PC-9 (cell line): ENCODE data around the gene CSTF1. TPM values are rescaled to one million over a fixed set of nuclear protein-coding genes. Genes with fewer than 3 reads are reported as not detected.

Experiments used
- BruUV-seq: library from RNA; stranded (reverse); fragments of 400-500 nt; replicated peaks from 2 replicates; lab custom pipeline; 2021; lab: Mats Ljungman, UMichigan
- CTCF ChIA-PET: fragments of 300-600 bp; sonication (Branson Sonifier 250); formaldehyde crosslinking; loops from one replicate; lab custom pipeline; 2022; ENCODE audit warnings: antibody characterized with exemption; lab: Charles Lee
- POLR2A ChIA-PET: fragments of 300-600 bp; sonication (Branson Sonifier 250); formaldehyde crosslinking; loops from one replicate; lab custom pipeline; 2022; ENCODE audit warnings: antibody characterized with exemption; ENCODE audit not compliant: unreplicated experiment; lab: Charles Lee
- DNase-seq, 2 experiments: peaks; one replicate each; pipeline versions ENCODE4 v3.0.0 to v3.0.0-alpha.2; 2015 to 2022; ENCODE audit warnings: mixed read lengths in 1 of 2
- H2AFZ ChIP-seq: fragments of 200-600 bp; sonication (generic); 2 replicates; pipeline ENCODE4 v1.8.1; 2017; ENCODE audit warnings: antibody characterized with exemption
- H3F3A ChIP-seq: fragments of 200-600 bp; sonication (generic); 2 replicates; pipeline ENCODE4 v1.8.1; 2017; ENCODE audit warnings: antibody characterized with exemption, mild to moderate bottlenecking, low read depth; ENCODE audit not compliant: insufficient read depth
- H3K27ac ChIP-seq: fragments of 200-600 bp; sonication (generic); 2 replicates; pipeline ENCODE4 v1.6.1; 2016; ENCODE audit warnings: mixed run types
- H3K27me3 ChIP-seq: fragments of 200-600 bp; sonication (generic); 2 replicates; pipeline ENCODE4 v1.6.1; 2016; ENCODE audit warnings: low read depth, mixed run types; ENCODE audit not compliant: insufficient read depth
- H3K36me3 ChIP-seq: fragments of 200-600 bp; sonication (generic); 2 replicates; pipeline ENCODE4 v1.6.1; 2016; ENCODE audit warnings: low read depth, mixed run types
- H3K4me1 ChIP-seq: fragments of 200-600 bp; sonication (generic); replicated peaks from 2 replicates; pipeline ENCODE4 v1.6.1; 2016; ENCODE audit warnings: mixed run types; ENCODE audit not compliant: insufficient read depth
- H3K4me2 ChIP-seq: fragments of 200-600 bp; sonication (generic); 2 replicates; pipeline ENCODE4 v1.6.1; 2017; ENCODE audit warnings: mixed run types
- H3K4me3 ChIP-seq: fragments of 200-600 bp; sonication (generic); 2 replicates; pipeline ENCODE4 v1.6.1; 2016; ENCODE audit warnings: mixed run types
- H3K79me2 ChIP-seq: fragments of 200-600 bp; sonication (generic); 2 replicates; pipeline ENCODE4 v1.6.1; 2017; ENCODE audit warnings: low read depth, mixed run types
- H3K9me2 ChIP-seq: fragments of 200-600 bp; sonication (generic); 2 replicates; pipeline ENCODE4 v1.8.1; 2017; ENCODE audit warnings: mild to moderate bottlenecking; ENCODE audit not compliant: insufficient read depth
- H3K9me3 ChIP-seq: fragments of 200-600 bp; sonication (generic); 2 replicates; pipeline ENCODE4 v1.8.1; 2016; ENCODE audit warnings: low read depth; ENCODE audit not compliant: insufficient read depth
- H4K20me1 ChIP-seq: fragments of 200-600 bp; sonication (generic); 2 replicates; pipeline ENCODE4 v1.8.1; 2017; ENCODE audit not compliant: insufficient read depth
- EZH2 ChIP-seq: fragments of 200-600 bp; sonication (generic); IDR thresholded peaks from 2 replicates; pipeline ENCODE4 v1.8.0; 2017; ENCODE audit warnings: antibody characterized with exemption, low read depth
- intact Hi-C: fragments of 100-400 bp; cut with micrococcal nuclease; formaldehyde crosslinking; loops from one replicate; pipeline ENCODE4 v1.10.0; 2022; ENCODE audit not compliant: unreplicated experiment
- total RNA-seq: library from RNA; stranded (reverse); gene quantifications from 2 replicates; pipeline ENCODE4 v1.2.3, GENCODE V29; 2021
- TF ChIP-seq, protein P1 (sequence below): fragments of 200-600 bp; sonication (generic); conservative IDR thresholded peaks from 2 replicates; pipeline ENCODE4 v1.6.1; 2017; ENCODE audit warnings: mixed run types, antibody characterized with exemption, mild to moderate bottlenecking, moderate library complexity

The CSTF1 gene
- total RNA-seq, 1 experiment from 2014 or later, result 50.0 TPM

DNA sequence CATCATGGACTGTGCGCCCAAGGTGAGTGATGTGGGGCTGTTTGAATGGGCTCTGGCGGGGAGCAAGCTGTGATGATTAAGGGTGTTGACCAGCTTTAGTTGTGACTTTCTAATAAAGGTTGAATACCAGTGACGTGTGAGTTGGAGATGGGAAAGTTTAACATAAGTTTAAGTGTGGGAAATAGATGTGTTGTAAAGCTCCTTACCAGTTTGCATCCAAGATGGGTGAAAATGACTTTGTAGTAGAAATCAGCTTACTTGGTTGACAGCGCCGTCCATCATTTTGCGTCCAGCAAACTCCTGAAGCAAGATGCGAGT is 20.0 kb downstream of the CSTF1 start:
- Histone ChIP-seq H3F3A (peaks cover 4% of the 10 kb centered on the region; the same call in 1 of the 2 replicates), H4K20me1 (no peaks in the 10 kb centered on the region), H3K79me2 (no peaks in the 10 kb centered on the region), H3K4me2 (no peak overlapping the region), H3K9me2 (no peaks in the 10 kb centered on the region), H3K4me1 (no peaks in the 10 kb centered on the region), H3K36me3 (no peaks in the 10 kb centered on the region), H3K27ac (no peak overlapping the region), H3K9me3 (no peaks in the 10 kb centered on the region), H3K27me3 (no peaks in the 10 kb centered on the region), H3K4me3 (no peak overlapping the region), H2AFZ (no peak overlapping the region)
- intact Hi-C loops, result no loop called here
- no TSS peak for BruUV-seq
- TF ChIP-seq, protein P1, sequence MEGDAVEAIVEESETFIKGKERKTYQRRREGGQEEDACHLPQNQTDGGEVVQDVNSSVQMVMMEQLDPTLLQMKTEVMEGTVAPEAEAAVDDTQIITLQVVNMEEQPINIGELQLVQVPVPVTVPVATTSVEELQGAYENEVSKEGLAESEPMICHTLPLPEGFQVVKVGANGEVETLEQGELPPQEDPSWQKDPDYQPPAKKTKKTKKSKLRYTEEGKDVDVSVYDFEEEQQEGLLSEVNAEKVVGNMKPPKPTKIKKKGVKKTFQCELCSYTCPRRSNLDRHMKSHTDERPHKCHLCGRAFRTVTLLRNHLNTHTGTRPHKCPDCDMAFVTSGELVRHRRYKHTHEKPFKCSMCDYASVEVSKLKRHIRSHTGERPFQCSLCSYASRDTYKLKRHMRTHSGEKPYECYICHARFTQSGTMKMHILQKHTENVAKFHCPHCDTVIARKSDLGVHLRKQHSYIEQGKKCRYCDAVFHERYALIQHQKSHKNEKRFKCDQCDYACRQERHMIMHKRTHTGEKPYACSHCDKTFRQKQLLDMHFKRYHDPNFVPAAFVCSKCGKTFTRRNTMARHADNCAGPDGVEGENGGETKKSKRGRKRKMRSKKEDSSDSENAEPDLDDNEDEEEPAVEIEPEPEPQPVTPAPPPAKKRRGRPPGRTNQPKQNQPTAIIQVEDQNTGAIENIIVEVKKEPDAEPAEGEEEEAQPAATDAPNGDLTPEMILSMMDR, result no peak
- TF ChIP-seq EZH2, result no peak
- ChIA-PET POLR2A (interaction anchor here (0.6 kb wide), 1 partner anchor 914 kb away, joined by 8 read pairs; no protein-coding TSS in a partner anchor), CTCF (no interaction called here)
- no peak for DNase-seq

DNA sequence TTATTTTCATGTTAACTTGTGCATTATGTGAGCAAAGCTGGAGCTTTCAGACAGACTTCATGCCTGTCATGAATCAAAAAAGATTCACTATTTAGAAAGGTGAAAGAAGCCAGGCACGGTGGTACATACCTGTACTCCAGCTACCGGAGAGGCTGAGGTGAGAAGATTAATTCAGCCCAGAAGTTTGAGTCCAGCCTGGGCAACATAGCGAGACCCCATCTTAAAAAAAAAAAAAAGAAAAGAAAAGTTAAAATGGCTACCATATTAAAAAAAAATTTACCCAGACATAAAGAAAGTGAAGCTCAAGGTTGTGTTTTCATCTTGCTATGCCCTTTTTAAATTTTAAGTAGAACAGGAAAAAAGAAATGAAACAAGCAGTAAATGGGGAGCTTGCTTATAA is 20.5 kb downstream of the CSTF1 start:
- no peak for DNase-seq
- ChIA-PET POLR2A (interaction anchor here (0.6 to 0.7 kb wide), 2 partner anchors 10 to 11 kb away, joined by 8 to 13 read pairs; no protein-coding TSS in a partner anchor), CTCF (interaction anchor here (0.7 kb wide), 2 partner anchors 15 to 83 kb away, joined by 3 to 5 read pairs; no protein-coding TSS in a partner anchor)
- no peak overlapping the region for H2AFZ ChIP-seq
- H3K27me3 ChIP-seq, result no peaks in the 10 kb centered on the region
- H3F3A ChIP-seq, result peaks cover 4% of the 10 kb centered on the region; the same call in 1 of the 2 replicates
- no peak overlapping the region for H3K4me2 ChIP-seq
- H3K9me2 ChIP-seq, result no peaks in the 10 kb centered on the region
- H3K79me2 ChIP-seq, result no peaks in the 10 kb centered on the region
- no peaks in the 10 kb centered on the region for H3K36me3 ChIP-seq
- no peak overlapping the region for H3K4me3 ChIP-seq
- BruUV-seq, result no TSS peak
- H3K9me3 ChIP-seq, result no peaks in the 10 kb centered on the region
- H3K4me1 ChIP-seq, result no peaks in the 10 kb centered on the region
- no peaks in the 10 kb centered on the region for H4K20me1 ChIP-seq
- TF ChIP-seq EZH2, result no peak
- TF ChIP-seq, protein P1, result no peak
- H3K27ac ChIP-seq, result no peak overlapping the region
- intact Hi-C loops, result no loop called here

DNA sequence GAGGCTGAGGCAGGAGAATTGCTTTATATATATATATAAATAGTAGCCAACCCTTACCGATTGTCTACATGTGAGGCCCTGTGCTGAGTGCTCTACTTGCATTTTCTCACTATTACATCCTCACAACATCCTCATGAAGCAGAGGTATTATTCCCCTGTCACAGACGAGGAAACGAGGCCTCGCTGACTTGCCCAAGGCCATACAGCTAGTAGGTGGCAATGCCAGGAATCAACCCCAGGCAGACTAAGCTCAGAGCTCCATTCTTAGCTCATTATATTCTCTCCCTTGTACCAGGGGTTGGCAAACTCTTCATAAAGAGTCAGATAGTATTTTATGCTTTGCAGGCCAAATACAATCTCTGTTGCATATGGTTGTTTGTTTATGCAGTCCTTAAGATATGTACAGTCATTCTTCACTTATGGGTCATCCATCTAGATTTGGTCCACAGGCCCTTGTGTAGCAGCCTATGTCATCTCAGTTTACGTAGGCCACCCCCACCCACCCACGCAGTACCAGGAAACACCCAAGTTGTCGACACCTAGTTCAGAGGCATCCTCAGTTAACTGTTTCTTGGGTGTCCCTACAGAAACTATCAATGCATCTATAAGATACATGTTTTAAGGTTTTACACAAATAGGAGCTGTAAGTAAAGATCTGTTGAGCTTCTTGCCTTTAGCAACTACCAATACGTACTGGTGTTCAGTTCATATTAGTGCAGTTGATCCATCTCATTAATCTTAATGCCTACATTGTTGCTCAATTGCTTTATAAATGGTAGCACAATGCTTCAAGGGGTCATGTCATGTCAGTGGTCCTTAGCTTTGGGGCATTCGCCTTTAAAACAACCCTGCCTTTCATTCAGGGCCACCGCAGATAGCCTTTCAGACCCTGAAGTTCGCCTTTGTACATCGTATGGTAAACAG is 22.7 kb downstream of the CSTF1 start:
- TF ChIP-seq, protein P1, result no peak
- no peak for TF ChIP-seq EZH2
- H2AFZ ChIP-seq, result no peak overlapping the region
- H3K9me3 ChIP-seq, result no peaks in the 10 kb centered on the region
- H3K27ac ChIP-seq, result no peak overlapping the region
- no peaks in the 10 kb centered on the region for H3K79me2 ChIP-seq
- H3K9me2 ChIP-seq, result no peaks in the 10 kb centered on the region
- intact Hi-C loops, result no loop called here
- DNase-seq, result no peak
- H3F3A ChIP-seq, result peaks cover 4% of the 10 kb centered on the region; the same call in 1 of the 2 replicates
- H3K36me3 ChIP-seq, result no peaks in the 10 kb centered on the region
- CTCF ChIA-PET, result no interaction called here
- H3K4me1 ChIP-seq, result no peaks in the 10 kb centered on the region
- POLR2A ChIA-PET, result no interaction called here
- H3K4me2 ChIP-seq, result no peak overlapping the region
- H3K27me3 ChIP-seq, result no peaks in the 10 kb centered on the region
- BruUV-seq, result no TSS peak
- no peaks in the 10 kb centered on the region for H4K20me1 ChIP-seq
- no peak overlapping the region for H3K4me3 ChIP-seq
